Smooth muscle cell (in vitro differentiated cells): ENCODE measurements around the gene FLT3LG. TPM values are rescaled to one million over a fixed set of nuclear protein-coding genes. Genes with fewer than 3 reads are reported as not detected.

ENCODE experiments used
- DNase-seq: peaks from one replicate; lab custom pipeline; 2025; ENCODE audit not compliant: unreplicated experiment; lab: John Stamatoyannopoulos, UW
- H2AFZ ChIP-seq: fragments of 200-600 bp; sonication (generic); 2 replicates; pipeline ENCODE4 v1.6.0; 2016; ENCODE audit warnings: antibody characterized with exemption, low read depth, mild to moderate bottlenecking
- H3F3A ChIP-seq: fragments of 200-600 bp; sonication (generic); 2 replicates; pipeline ENCODE4 v1.6.0; 2017; ENCODE audit warnings: antibody characterized with exemption, low read depth
- H3K27ac ChIP-seq: fragments of 200-600 bp; sonication (generic); 2 replicates; pipeline ENCODE4 v1.5.1; 2016; ENCODE audit warnings: low read depth, mild to moderate bottlenecking
- H3K27me3 ChIP-seq: fragments of 200-600 bp; sonication (generic); 2 replicates; pipeline ENCODE4 v1.6.1; 2016; ENCODE audit warnings: low read depth, mild to moderate bottlenecking
- H3K36me3 ChIP-seq: fragments of 200-600 bp; sonication (generic); 2 replicates; pipeline ENCODE4 v1.5.1; 2016; ENCODE audit warnings: low read depth
- H3K4me1 ChIP-seq: fragments of 200-600 bp; sonication (generic); 2 replicates; pipeline ENCODE4 v1.5.1; 2016; ENCODE audit warnings: low read depth
- H3K4me2 ChIP-seq: fragments of 200-600 bp; sonication (generic); 2 replicates; pipeline ENCODE4 v1.6.0; 2016; ENCODE audit warnings: mild to moderate bottlenecking
- H3K4me3 ChIP-seq: fragments of 200-600 bp; sonication (generic); 2 replicates; pipeline ENCODE4 v1.5.1; 2016; ENCODE audit warnings: mild to moderate bottlenecking
- H3K79me2 ChIP-seq: fragments of 200-600 bp; sonication (generic); 2 replicates; pipeline ENCODE4 v1.6.0; 2016; ENCODE audit warnings: low read depth, mild to moderate bottlenecking
- H3K9ac ChIP-seq: fragments of 200-600 bp; sonication (generic); 2 replicates; pipeline ENCODE4 v1.6.0; 2016; ENCODE audit warnings: low read depth
- H3K9me3 ChIP-seq: fragments of 200-600 bp; sonication (generic); replicated peaks from 2 replicates; pipeline ENCODE4 v1.5.1; 2016; ENCODE audit warnings: low read depth
- H4K20me1 ChIP-seq: fragments of 200-600 bp; sonication (generic); 2 replicates; pipeline ENCODE4 v1.6.0; 2016; ENCODE audit warnings: low read depth
- CTCF ChIP-seq: fragments of 200-600 bp; sonication (generic); IDR thresholded peaks from 2 replicates; pipeline ENCODE4 v1.5.1; 2017; ENCODE audit warnings: borderline replicate concordance, mild to moderate bottlenecking, antibody characterized with exemption; ENCODE audit not compliant: insufficient read depth, poor library complexity, severe bottlenecking
- WGBS: methylation state at CpG from one replicate; pipeline ENCODE4 v1.1.7; 2016; ENCODE audit warnings: low lambda C conversion rate; 5-methylcytosine and 5-hydroxymethylcytosine counted together
- polyA plus RNA-seq: library from polyadenylated mRNA; unstranded; fragments of >200 nt; fragmentation: Nextera tagmentation; extraction: Ambion mirVana; gene quantifications from 2 replicates; pipeline ENCODE4 v1.2.1, GENCODE V29; 2016
- total RNA-seq: library from RNA; depleted of rRNA; stranded (reverse); fragments of >200 nt; gene quantifications from 2 replicates; pipeline ENCODE4 v1.2.3, GENCODE V29; 2014

The FLT3LG gene
- total and polyA plus RNA-seq, 2 experiments from 2014 or later, result 0.45 to 2.0 TPM

DNA sequence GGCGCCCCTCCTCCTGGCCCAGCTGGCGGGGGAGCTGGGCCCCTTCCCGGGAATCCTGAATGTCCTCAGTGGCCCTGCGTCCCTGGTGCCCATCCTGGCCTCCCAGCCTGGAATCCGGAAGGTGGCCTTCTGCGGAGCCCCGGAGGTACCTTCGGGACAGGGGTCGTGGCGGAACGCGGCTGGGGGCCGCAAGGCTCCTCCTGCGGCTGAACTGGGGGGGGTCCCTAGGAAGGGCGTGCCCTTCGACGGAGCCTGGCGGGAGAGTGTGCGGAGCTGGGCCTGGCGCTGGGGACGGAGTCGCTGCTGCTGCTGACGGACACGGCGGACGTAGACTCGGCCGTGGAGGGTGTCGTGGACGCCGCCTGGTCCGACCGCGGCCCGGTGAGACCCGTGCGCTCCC, 12.4 kb upstream of the FLT3LG start:
- Histone ChIP-seq H3K79me2 (no peaks in the 10 kb centered on the region), H3K4me2 (no peak overlapping the region), H3K4me3 (no peak overlapping the region), H3K27ac (no peak overlapping the region), H3K27me3 (no peaks in the 10 kb centered on the region), H3K4me1 (no peaks in the 10 kb centered on the region), H3F3A (no peaks in the 10 kb centered on the region), H2AFZ (no peak overlapping the region), H3K36me3 (no peaks in the 10 kb centered on the region), H3K9ac (no peak overlapping the region), H3K9me3 (no peaks in the 10 kb centered on the region), H4K20me1 (no peaks in the 10 kb centered on the region)
- TF ChIP-seq CTCF, result no peak
- 97% methylated on average over 37 of the region's 37 CpGs for WGBS
- no peak for DNase-seq

GRCh38 chr19:49462492-49462891, 11.5 kb upstream of the FLT3LG start:
- Histone ChIP-seq H3K27me3 (no peaks in the 10 kb centered on the region), H3K36me3 (no peaks in the 10 kb centered on the region), H3K9me3 (no peaks in the 10 kb centered on the region), H3K4me1 (no peaks in the 10 kb centered on the region), H3K4me3 (no peak overlapping the region), H3K4me2 (no peak overlapping the region), H2AFZ (no peak overlapping the region), H3F3A (no peaks in the 10 kb centered on the region), H4K20me1 (no peaks in the 10 kb centered on the region), H3K9ac (no peak overlapping the region), H3K79me2 (no peaks in the 10 kb centered on the region), H3K27ac (no peak overlapping the region)
- no peak for TF ChIP-seq CTCF
- DNase-seq, result no peak
- WGBS, result 96% methylated on average over 10 of the region's 12 CpGs

GRCh38 chr19:49463960-49464740, 9.9 kb upstream of the FLT3LG start:
- Histone ChIP-seq H3K9me3 (no peaks in the 10 kb centered on the region), H4K20me1 (no peaks in the 10 kb centered on the region), H3F3A (no peaks in the 10 kb centered on the region), H3K27ac (no peak overlapping the region), H3K27me3 (no peaks in the 10 kb centered on the region), H3K79me2 (no peaks in the 10 kb centered on the region), H3K4me3 (no peak overlapping the region), H3K4me2 (no peak overlapping the region), H3K9ac (no peak overlapping the region), H2AFZ (no peak overlapping the region), H3K4me1 (no peaks in the 10 kb centered on the region), H3K36me3 (no peaks in the 10 kb centered on the region)
- DNase-seq, result no peak
- TF ChIP-seq CTCF, result no peak
- 94% methylated on average over 36 of the region's 39 CpGs for WGBS

GRCh38 chr19:49465371-49465770, 8.6 kb upstream of the FLT3LG start:
- no peaks in the 10 kb centered on the region for H4K20me1 ChIP-seq
- 98% methylated on average over 3 of the region's 3 CpGs for whole genome bisulfite sequencing
- DNase-seq, result no peak
- no peaks in the 10 kb centered on the region for H3K79me2 ChIP-seq
- H3F3A ChIP-seq, result no peaks in the 10 kb centered on the region
- H3K36me3 ChIP-seq, result no peaks in the 10 kb centered on the region
- H3K4me2 ChIP-seq, result no peak overlapping the region
- no peaks in the 10 kb centered on the region for H3K4me1 ChIP-seq
- no peak overlapping the region for H3K9ac ChIP-seq
- H3K27me3 ChIP-seq, result no peaks in the 10 kb centered on the region
- no peaks in the 10 kb centered on the region for H3K9me3 ChIP-seq
- no peak overlapping the region for H3K27ac ChIP-seq
- H3K4me3 ChIP-seq, result no peak overlapping the region
- H2AFZ ChIP-seq, result no peak overlapping the region
- no peak for TF ChIP-seq CTCF
